Gastrocnemius medialis (tissue), 4 donors: ENCODE measurements around the gene FKBP5.

Experiments
- CTCF ChIP-seq, 5 experiments: fragments of 450-650 bp in 3 of 5; fragments of 200-600 bp in 2 of 5; sonication (generic) in 2 of 5; IDR thresholded peaks in 4 of 5; conservative IDR thresholded peaks in 1 of 5; 1 replicate in 4 of 5; 2 replicates in 1 of 5; pipeline ENCODE4 v1.5.1; 2016 to 2019; ENCODE audit warnings: antibody characterized with exemption in 5 of 5, mild to moderate bottlenecking in 3 of 5, moderate library complexity in 3 of 5
- POLR2A ChIP-seq, 2 donors: fragments of 450-650 bp; IDR thresholded peaks; one replicate each; pipeline ENCODE4 v1.6.1; 2017; ENCODE audit warnings: antibody characterized with exemption in 2 of 2, mild to moderate bottlenecking in 2 of 2, moderate library complexity in 2 of 2

DNA sequence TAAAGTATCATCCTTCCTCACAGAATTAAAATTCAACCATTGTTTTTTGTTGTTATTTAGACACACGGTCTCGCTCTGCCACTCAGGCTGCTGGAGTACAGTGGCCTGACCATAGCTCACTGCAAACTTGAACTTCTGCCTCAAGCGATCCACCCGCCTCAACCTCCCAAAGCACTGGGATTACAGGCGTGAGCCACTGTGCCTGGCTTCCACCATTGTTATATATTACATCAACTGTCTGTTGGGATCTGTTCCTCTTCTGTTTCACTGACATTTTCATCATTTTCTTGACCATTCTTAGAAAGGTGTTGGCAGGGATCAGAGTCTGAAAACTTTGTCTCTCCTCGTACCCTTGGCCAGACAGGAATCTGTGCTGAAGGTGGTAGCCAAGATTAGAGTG is 154.7 kb downstream of the FKBP5 start:
- no peak for TF ChIP-seq CTCF (IDR thresholded peaks at IDR 0.05 in 4 of 5, conservative IDR thresholded peaks at IDR 0.05 in 1 of 5)
- no peak for TF ChIP-seq POLR2A (IDR thresholded peaks at IDR 0.05)
